Sciatic nerve (tissue), 2 donors: ENCODE measurements around the gene LTBP1. TPM values are rescaled to one million over a fixed set of nuclear protein-coding genes. Genes with fewer than 3 reads are reported as not detected.
A peak's percentile ranks its signal among the peaks of the same experiment; 100 is the strongest.
"Not testable (repeated sequence)": the region's sequence is repeated elsewhere in the genome, so short reads cannot be mapped to it uniquely, and the experiment has no call there.

Source experiments
- ATAC-seq: fragments of 200-7000 bp; cut with Tn5 transposase; one replicate; pipeline ENCODE4 v1.9.1; 2020; ENCODE audit warnings: mild to moderate bottlenecking, moderate library complexity
- DNase-seq: peaks from one replicate; pipeline ENCODE4 v3.0.0-alpha.2; 2020; ENCODE audit warnings: low spot score
- intact Hi-C: fragments of 100-400 bp; cut with DNase I; formaldehyde crosslinking; loops from one replicate; pipeline ENCODE4 v1.14.2; 2022
- total RNA-seq: library from RNA; stranded (reverse); fragmentation: NEBNext Ultra II Directional; extraction: Animal tissue kit (Norgen Biotek cat#: 25700); gene quantifications from one replicate; pipeline ENCODE4 v1.2.1, GENCODE V29; 2021
- donor health status: DM: no; HTN: no; CAD: no.
- donor health status: DM: no; HTN: no; CAD: no.

LTBP1 gene
- total RNA-seq, 1 donor from 2014 or later = 48.9 TPM

- intact Hi-C loops = no loop called here
- DNase-seq = no peak
- ATAC-seq = peak; percentile 47
Measured at GRCh38 chr2:33146102-33146501, 199.3 kb downstream of the LTBP1 start.

GRCh38 chr2:33153008-33153407 lies 206.3 kb downstream of the LTBP1 start:
- ATAC-seq = no peak
- intact Hi-C loops = no loop called here

GRCh38 chr2:33158482-33159003 lies 211.8 kb downstream of the LTBP1 start:
- DNase-seq = no peak
- intact Hi-C loops = no loop called here
- no peak for ATAC-seq

More at GRCh38 chr2:33153008-33153407, 206.3 kb downstream of the LTBP1 start:
- DNase-seq = no peak

GRCh38 chr2:33160191-33160590 lies 213.4 kb downstream of the LTBP1 start:
- no peak for DNase-seq
- no peak for ATAC-seq
- intact Hi-C loops = no loop called here

- no peak for DNase-seq
- intact Hi-C loops = no loop called here
Measured at GRCh38 chr2:33166287-33166881, 219.6 kb downstream of the LTBP1 start.

GRCh38 chr2:33167622-33168245 lies 221.0 kb downstream of the LTBP1 start:
- intact Hi-C loops = no loop called here
- DNase-seq (no peak), ATAC-seq (no peak)

More at GRCh38 chr2:33166287-33166881, 219.6 kb downstream of the LTBP1 start:
- ATAC-seq = no peak

GRCh38 chr2:33168425-33168824 lies 221.7 kb downstream of the LTBP1 start:
- no peak for ATAC-seq
- intact Hi-C loops = no loop called here
- no peak for DNase-seq

- no peak for ATAC-seq
- intact Hi-C loops = no loop called here
- no peak for DNase-seq
Measured at GRCh38 chr2:33168922-33169321, 222.2 kb downstream of the LTBP1 start.

GRCh38 chr2:33170251-33170650 lies 223.5 kb downstream of the LTBP1 start:
- not testable (repeated sequence) for ATAC-seq, DNase-seq

GRCh38 chr2:33177627-33178026 lies 230.9 kb downstream of the LTBP1 start:
- no peak for ATAC-seq
- intact Hi-C loops = no loop called here
- no peak for DNase-seq

More at GRCh38 chr2:33170251-33170650, 223.5 kb downstream of the LTBP1 start:
- intact Hi-C loops = not testable (repeated sequence)

- intact Hi-C loops = no loop called here
- ATAC-seq = no peak
- DNase-seq = no peak
Measured at GRCh38 chr2:33178209-33178608, 231.5 kb downstream of the LTBP1 start.

- ATAC-seq (no peak), DNase-seq (no peak)
Measured at GRCh38 chr2:33180915-33181314, 234.2 kb downstream of the LTBP1 start.

GRCh38 chr2:33181466-33181865 lies 234.7 kb downstream of the LTBP1 start:
- intact Hi-C loops = no loop called here
- DNase-seq (no peak), ATAC-seq (no peak)

More at GRCh38 chr2:33180915-33181314, 234.2 kb downstream of the LTBP1 start:
- intact Hi-C loops = no loop called here

GRCh38 chr2:33184041-33184440 lies 237.3 kb downstream of the LTBP1 start:
- intact Hi-C loops = no loop called here
- ATAC-seq (no peak), DNase-seq (no peak)

GRCh38 chr2:33186937-33187336 lies 240.2 kb downstream of the LTBP1 start:
- ATAC-seq (no peak), DNase-seq (no peak)
- intact Hi-C loops = no loop called here

GRCh38 chr2:33188799-33189198 lies 242.0 kb downstream of the LTBP1 start:
- ATAC-seq (no peak), DNase-seq (no peak)
- intact Hi-C loops = no loop called here

GRCh38 chr2:33190393-33190937 lies 243.7 kb downstream of the LTBP1 start:
- no peak for DNase-seq
- ATAC-seq = no peak
- intact Hi-C loops = no loop called here

GRCh38 chr2:33195891-33196290 lies 249.1 kb downstream of the LTBP1 start:
- ATAC-seq (no peak), DNase-seq (no peak)
- intact Hi-C loops = no loop called here

- ATAC-seq = no peak
- no peak for DNase-seq
- intact Hi-C loops = no loop called here
Measured at GRCh38 chr2:33196700-33197099, 249.9 kb downstream of the LTBP1 start.

- intact Hi-C loops = no loop called here
- ATAC-seq = no peak
- no peak for DNase-seq
Measured at GRCh38 chr2:33197198-33197938, 250.6 kb downstream of the LTBP1 start.
